WTC11 (cell line): ENCODE measurements around the gene TOMM5.

Experiments
- ATF2 ChIP-seq: sonication (generic); formaldehyde crosslinking; IDR thresholded peaks from 2 replicates; pipeline ENCODE4 v1.8.1; 2022; ENCODE audit warnings: low read depth, missing genetic modification reagents, borderline replicate concordance
- CTCF ChIP-seq: fragments of 200-600 bp; IDR thresholded peaks from 2 replicates; pipeline ENCODE4 v1.8.0; 2022; ENCODE audit warnings: antibody characterized with exemption
- E2F5 ChIP-seq: sonication (generic); formaldehyde crosslinking; IDR thresholded peaks from 2 replicates; pipeline ENCODE4 v1.8.1; 2022; ENCODE audit warnings: mild to moderate bottlenecking, moderate library complexity, missing genetic modification reagents
- ZNF219 ChIP-seq: sonication (generic); formaldehyde crosslinking; IDR thresholded peaks from 2 replicates; pipeline ENCODE4 v1.8.0; 2023; ENCODE audit warnings: missing genetic modification reagents, mild to moderate bottlenecking, borderline replicate concordance

- no peak for TF ChIP-seq ZNF219
- no peak for TF ChIP-seq CTCF
- TF ChIP-seq ATF2, result no peak
- no peak for TF ChIP-seq E2F5
Measured at GRCh38 chr9:37636511-37637448, 44.4 kb upstream of the TOMM5 start.
